Fibroblast of pulmonary artery (primary cell): ENCODE results near the gene IGF1R.

Source experiments
- DNase-seq: peaks from one replicate; pipeline ENCODE4 v3.0.0-alpha.2; 2010; ENCODE audit warnings: low read depth
- H3K4me3 ChIP-seq: replicated peaks from 2 replicates; pipeline ENCODE4 v1.5.1; 2011; ENCODE audit warnings: low read depth, mild to moderate bottlenecking, control low read depth, low read length, moderate library complexity
- CTCF ChIP-seq: IDR thresholded peaks from 2 replicates; pipeline ENCODE4 v1.5.1; 2011; ENCODE audit warnings: mild to moderate bottlenecking, control low read depth, low read length, inconsistent platforms; ENCODE audit errors: missing control alignments

IGF1R gene

GRCh38 chr15:98770984-98771383 is 122.6 kb downstream of the IGF1R start:
- no peak overlapping the region for H3K4me3 ChIP-seq
- no peak for DNase-seq
- TF ChIP-seq CTCF = no peak

- TF ChIP-seq CTCF = no peak
- no peak overlapping the region for H3K4me3 ChIP-seq
- no peak for DNase-seq
Measured at GRCh38 chr15:98771541-98771940, 123.2 kb downstream of the IGF1R start.

GRCh38 chr15:98772895-98773294 is 124.6 kb downstream of the IGF1R start:
- no peak for TF ChIP-seq CTCF
- H3K4me3 ChIP-seq = no peak overlapping the region
- DNase-seq = no peak

- DNase-seq = no peak
- no peak overlapping the region for H3K4me3 ChIP-seq
- no peak for TF ChIP-seq CTCF
Measured at GRCh38 chr15:98773616-98774015, 125.3 kb downstream of the IGF1R start.

- no peak for TF ChIP-seq CTCF
- DNase-seq = no peak
- no peak overlapping the region for H3K4me3 ChIP-seq
Measured at GRCh38 chr15:98774756-98775497, 126.6 kb downstream of the IGF1R start.

GRCh38 chr15:98775498-98776230 is 127.3 kb downstream of the IGF1R start:
- DNase-seq = no peak
- no peak for TF ChIP-seq CTCF
- no peak overlapping the region for H3K4me3 ChIP-seq
